ENCODE measurements around the gene ACVR1B. TPM values are rescaled to one million over a fixed set of nuclear protein-coding genes. Genes with fewer than 3 reads are reported as not detected.

Gene ACVR1B
- total and polyA plus RNA-seq, 2 experiments from 2014 or later = 2.4 to 7.5 TPM

- no peaks in the 10 kb centered on the region for H3K36me3 ChIP-seq (ENCODE audit: insufficient read depth)
- peaks cover 32% of the 10 kb centered on the region for H3K27me3 Mint-ChIP-seq (ENCODE audit: insufficient read depth, low read depth, poor library complexity)
- H3K4me1 Mint-ChIP-seq = peaks cover 20% of the 10 kb centered on the region
- DNase-seq (ENCODE audit: low spot score) (no peak), ATAC-seq (no peak)
- peaks cover 10% of the 10 kb centered on the region for H3K4me1 ChIP-seq (ENCODE audit: insufficient read depth)
- peaks cover 30% of the 10 kb centered on the region for H3K79me2 ChIP-seq (replicated peaks; ENCODE audit: insufficient read depth)
- H3K36me3 Mint-ChIP-seq (ENCODE audit: low read depth) = no peaks in the 10 kb centered on the region
- H4K20me1 ChIP-seq (replicated peaks; ENCODE audit: insufficient read depth) = peaks cover 27% of the 10 kb centered on the region
- peaks cover 80% of the 10 kb centered on the region for H3K27me3 ChIP-seq (ENCODE audit: insufficient read depth)
- H3K4me2 ChIP-seq = peak overlapping the region; percentile 76
- H3K9me3 Mint-ChIP-seq = no peaks in the 10 kb centered on the region; the same call in 2 of the 3 replicates
- H3K27ac ChIP-seq (ENCODE audit: low read depth) = no peak overlapping the region
- TF ChIP-seq REST (IDR thresholded peaks at IDR 0.05; ENCODE audit: unreplicated experiment) (no peak), STAT1 (IDR thresholded peaks at IDR 0.05; ENCODE audit: unreplicated experiment) (no peak), ZNF462 (CRISPR knock-in tag; IDR thresholded peaks at IDR 0.05) (no peak), ETS1 (IDR thresholded peaks at IDR 0.05) (no peak), EZH2 (IDR thresholded peaks at IDR 0.05; ENCODE audit: low read depth, unreplicated experiment) (no peak), EZH2phosphoT487 (IDR thresholded peaks at IDR 0.05; ENCODE audit: unreplicated experiment) (no peak), ZNF331 (CRISPR knock-in tag; IDR thresholded peaks at IDR 0.05; ENCODE audit: low read depth) (no peak), JUNB (IDR thresholded peaks at IDR 0.05; ENCODE audit: unreplicated experiment) (no peak)
- H3K4me3 ChIP-seq = peak overlapping the region; percentile 67
- no peaks in the 10 kb centered on the region for H3K9me2 ChIP-seq (ENCODE audit: insufficient read depth)
- H3K4me3 Mint-ChIP-seq = peak overlapping the region; percentile 87
- no peak overlapping the region for H3K27ac Mint-ChIP-seq
- peak overlapping the region; percentile 94; the same call in 1 of the 2 replicates for H2AFZ ChIP-seq
- 0 out of 2 replicates have a peak, but pooled peaks cover 4% of the 10 kb centered on the region for H3F3A ChIP-seq (replicated peaks; ENCODE audit: low read depth)
Observed at GRCh38 chr12:51950682-51951198, 759 bp upstream of the ACVR1B start.

All from GM23338 (cell line).